MM.1S (cell line): Measurements from ENCODE around the gene SLC13A3.

Source experiments
- EZH2 ChIP-seq: fragments of 300-600 bp; sonication (generic); optimal IDR thresholded peaks from 2 replicates; pipeline ENCODE3; 2017; ENCODE audit warnings: low read depth, mild to moderate bottlenecking, antibody characterized with exemption, low read length, mixed read lengths
- EZH2phosphoT487 ChIP-seq: fragments of 300-600 bp; sonication (generic); IDR thresholded peaks from 2 replicates; pipeline ENCODE4 v1.6.1; 2018; ENCODE audit warnings: antibody characterized with exemption, low read length
- TF ChIP-seq, protein P1 (sequence below): fragments of 300-600 bp; sonication (generic); IDR thresholded peaks from 2 replicates; pipeline ENCODE4 v1.5.1; 2016; ENCODE audit warnings: antibody characterized with exemption, low read length, mixed read lengths

DNA sequence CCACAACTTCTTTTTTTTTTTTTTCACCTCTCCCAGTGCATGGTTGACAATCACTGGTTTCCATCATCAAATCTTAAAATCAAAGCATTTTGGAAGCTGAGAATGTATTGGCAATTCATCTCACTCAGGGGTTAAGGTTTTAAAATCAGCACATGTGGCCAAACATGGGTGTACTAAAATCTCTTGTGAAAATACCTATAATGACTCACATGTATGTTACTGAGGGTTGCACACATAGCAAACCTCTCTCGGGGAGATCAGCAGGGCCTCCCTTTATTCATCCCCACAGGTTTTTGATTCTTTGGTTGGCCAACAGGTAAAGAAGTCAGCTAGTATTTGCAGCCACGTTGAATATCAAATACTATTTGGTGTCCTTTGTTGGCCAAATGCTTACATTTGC is 56.5 kb downstream of the SLC13A3 start:
- TF ChIP-seq EZH2phosphoT487 (no peak), EZH2 (no peak)
- TF ChIP-seq, protein P1, sequence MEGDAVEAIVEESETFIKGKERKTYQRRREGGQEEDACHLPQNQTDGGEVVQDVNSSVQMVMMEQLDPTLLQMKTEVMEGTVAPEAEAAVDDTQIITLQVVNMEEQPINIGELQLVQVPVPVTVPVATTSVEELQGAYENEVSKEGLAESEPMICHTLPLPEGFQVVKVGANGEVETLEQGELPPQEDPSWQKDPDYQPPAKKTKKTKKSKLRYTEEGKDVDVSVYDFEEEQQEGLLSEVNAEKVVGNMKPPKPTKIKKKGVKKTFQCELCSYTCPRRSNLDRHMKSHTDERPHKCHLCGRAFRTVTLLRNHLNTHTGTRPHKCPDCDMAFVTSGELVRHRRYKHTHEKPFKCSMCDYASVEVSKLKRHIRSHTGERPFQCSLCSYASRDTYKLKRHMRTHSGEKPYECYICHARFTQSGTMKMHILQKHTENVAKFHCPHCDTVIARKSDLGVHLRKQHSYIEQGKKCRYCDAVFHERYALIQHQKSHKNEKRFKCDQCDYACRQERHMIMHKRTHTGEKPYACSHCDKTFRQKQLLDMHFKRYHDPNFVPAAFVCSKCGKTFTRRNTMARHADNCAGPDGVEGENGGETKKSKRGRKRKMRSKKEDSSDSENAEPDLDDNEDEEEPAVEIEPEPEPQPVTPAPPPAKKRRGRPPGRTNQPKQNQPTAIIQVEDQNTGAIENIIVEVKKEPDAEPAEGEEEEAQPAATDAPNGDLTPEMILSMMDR: no peak
